Measurements from ENCODE around the gene LBX1.

GRCh38 chr10:101218351-101219138 lies 10.7 kb downstream of the LBX1 start:
- TF ChIP-seq POLR2A (IDR thresholded peaks at IDR 0.05; ENCODE audit: low read depth, low read length) (no peak), POLR2AphosphoS5 (IDR thresholded peaks at IDR 0.05; ENCODE audit: low read depth, low read length) (no peak), SPI1 (IDR thresholded peaks at IDR 0.05; ENCODE audit: low read depth, low read length) (no peak), TAF1 (IDR thresholded peaks at IDR 0.05; ENCODE audit: low read depth, low read length) (no peak)

Data from GM12891 (cell line).